ENCODE data around the gene CACFD1.

CACFD1 gene

DNA sequence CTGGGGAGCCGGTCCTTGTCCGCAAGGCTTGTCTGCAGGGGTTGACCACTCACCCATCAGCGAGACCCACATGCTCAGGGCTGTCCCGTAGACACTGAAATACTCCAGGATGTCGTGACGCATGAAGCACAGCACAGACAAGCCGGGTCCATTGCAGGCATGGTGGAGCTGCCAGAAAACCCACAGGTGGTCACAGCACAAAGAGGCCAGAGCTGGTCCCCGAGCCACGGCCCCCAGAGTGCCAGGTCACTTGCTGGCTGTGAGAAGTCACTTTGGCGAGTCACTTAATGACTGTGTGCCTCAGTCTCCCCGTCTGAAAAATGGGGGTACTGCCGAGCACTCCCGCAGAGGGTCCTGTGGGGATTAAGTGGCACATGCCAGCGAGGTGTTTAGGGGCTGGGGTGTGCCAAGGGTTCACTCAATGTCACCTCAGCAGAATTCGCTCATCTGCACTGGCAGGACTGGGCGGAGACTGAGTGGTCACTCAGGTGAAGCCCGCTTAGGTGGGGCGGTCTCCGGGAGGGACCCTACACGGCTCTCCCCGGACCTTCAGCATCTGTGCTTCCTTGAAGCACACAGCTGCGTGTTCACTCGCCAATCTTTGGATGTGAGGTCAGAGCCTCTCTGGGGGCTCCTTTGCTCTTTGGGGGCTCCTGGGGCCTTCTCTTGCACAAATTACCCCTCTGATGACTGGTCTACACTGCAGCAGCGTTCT, 60.5 kb downstream of the CACFD1 start:
- DNase-seq = no peak
